Choroid plexus epithelial cell (primary cell): ENCODE measurements around the gene USP54.

Source experiments
- DNase-seq: peaks from one replicate; pipeline ENCODE4 v3.0.0-alpha.2; 2010; ENCODE audit warnings: low read depth
- H3K4me3 ChIP-seq: 2 replicates; pipeline ENCODE4 v1.5.1; 2011; ENCODE audit warnings: low read depth, mild to moderate bottlenecking, control low read depth, low read length, moderate library complexity
- TF ChIP-seq, protein P1 (sequence below): conservative IDR thresholded peaks from 2 replicates; pipeline ENCODE4 v1.5.1; 2011; ENCODE audit warnings: low read depth, mild to moderate bottlenecking, control low read depth, inconsistent platforms, low read length, moderate library complexity

The USP54 gene

DNA sequence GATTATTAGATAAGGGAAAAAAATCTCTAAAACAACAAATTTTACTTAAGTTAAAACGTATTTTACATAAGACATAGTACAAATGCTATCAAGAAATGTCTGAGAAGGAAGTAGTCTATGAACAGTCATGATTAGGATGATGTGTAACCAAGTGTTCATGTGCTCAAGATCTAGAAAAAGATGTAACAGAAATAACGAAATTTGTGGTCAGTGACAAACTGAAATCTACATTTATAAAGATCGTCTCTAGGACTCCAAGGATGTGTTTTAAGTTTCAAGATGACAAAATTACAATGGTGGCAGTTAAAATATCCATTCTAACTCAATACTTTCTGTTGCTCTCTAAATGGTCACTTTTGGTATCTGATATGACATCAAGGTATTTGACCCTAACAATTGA lies 112.5 kb downstream of the USP54 start:
- TF ChIP-seq, protein P1, sequence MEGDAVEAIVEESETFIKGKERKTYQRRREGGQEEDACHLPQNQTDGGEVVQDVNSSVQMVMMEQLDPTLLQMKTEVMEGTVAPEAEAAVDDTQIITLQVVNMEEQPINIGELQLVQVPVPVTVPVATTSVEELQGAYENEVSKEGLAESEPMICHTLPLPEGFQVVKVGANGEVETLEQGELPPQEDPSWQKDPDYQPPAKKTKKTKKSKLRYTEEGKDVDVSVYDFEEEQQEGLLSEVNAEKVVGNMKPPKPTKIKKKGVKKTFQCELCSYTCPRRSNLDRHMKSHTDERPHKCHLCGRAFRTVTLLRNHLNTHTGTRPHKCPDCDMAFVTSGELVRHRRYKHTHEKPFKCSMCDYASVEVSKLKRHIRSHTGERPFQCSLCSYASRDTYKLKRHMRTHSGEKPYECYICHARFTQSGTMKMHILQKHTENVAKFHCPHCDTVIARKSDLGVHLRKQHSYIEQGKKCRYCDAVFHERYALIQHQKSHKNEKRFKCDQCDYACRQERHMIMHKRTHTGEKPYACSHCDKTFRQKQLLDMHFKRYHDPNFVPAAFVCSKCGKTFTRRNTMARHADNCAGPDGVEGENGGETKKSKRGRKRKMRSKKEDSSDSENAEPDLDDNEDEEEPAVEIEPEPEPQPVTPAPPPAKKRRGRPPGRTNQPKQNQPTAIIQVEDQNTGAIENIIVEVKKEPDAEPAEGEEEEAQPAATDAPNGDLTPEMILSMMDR: no peak
- no peak overlapping the region for H3K4me3 ChIP-seq
- DNase-seq: no peak

DNA sequence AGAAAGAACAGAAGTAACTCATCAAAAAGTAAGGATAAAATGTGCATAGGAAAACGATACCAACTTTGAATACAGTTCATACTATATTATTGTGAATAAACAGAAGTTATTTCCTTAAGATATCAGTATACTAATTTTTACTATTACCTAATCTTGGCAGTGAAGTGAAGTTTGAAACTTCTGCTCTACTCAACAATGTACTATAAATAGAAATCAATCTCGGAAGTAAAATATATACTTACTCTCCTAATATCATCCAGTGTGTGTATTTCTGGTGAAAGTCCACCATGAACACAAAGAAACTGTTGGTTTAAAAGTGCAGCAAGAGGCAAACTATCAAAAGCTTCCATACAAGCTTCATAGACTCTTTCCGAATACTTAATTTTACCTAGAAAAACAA lies 119.9 kb downstream of the USP54 start:
- no peak for DNase-seq
- no peak overlapping the region for H3K4me3 ChIP-seq
- TF ChIP-seq, protein P1: no peak

DNA sequence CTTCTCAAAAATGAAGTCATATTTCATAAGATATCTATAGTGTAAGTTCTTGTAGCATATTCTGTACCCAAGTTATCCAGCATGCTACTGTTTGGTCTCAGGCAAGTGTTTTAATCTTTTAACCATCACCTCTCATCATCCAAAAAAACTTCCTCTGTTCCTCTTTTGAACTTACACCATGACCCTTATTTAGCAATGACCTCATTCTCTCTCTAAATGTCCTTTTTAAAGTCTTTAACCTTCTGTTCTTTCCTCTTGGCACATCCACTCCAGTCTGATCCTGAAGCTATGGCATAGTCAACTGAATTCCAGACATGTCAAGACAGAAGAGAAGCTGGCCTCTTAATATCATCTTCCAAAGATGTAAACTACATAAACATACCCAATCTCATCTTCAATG lies 121.6 kb downstream of the USP54 start:
- TF ChIP-seq, protein P1: no peak
- DNase-seq: no peak
- H3K4me3 ChIP-seq: no peak overlapping the region

DNA sequence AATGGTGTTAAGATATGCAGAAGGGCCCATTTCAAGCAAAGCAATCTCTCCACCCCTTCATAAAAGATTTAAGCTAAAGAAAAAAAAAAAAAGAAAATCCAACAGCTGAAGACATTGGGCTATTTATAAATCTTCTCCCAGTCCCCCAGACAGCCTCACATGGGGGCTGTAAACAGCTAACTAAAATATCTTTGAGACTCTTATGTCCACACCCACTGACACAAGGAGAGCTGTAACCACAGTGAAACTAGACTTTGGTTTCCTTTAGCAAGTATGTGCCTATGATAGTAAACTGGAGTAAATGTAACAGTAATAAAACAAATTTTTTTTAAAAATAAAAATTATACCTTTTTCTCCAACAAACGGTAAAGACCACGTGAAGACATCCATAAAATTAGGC lies 123.9 kb downstream of the USP54 start:
- TF ChIP-seq, protein P1: no peak
- H3K4me3 ChIP-seq: no peak overlapping the region
- DNase-seq: no peak

DNA sequence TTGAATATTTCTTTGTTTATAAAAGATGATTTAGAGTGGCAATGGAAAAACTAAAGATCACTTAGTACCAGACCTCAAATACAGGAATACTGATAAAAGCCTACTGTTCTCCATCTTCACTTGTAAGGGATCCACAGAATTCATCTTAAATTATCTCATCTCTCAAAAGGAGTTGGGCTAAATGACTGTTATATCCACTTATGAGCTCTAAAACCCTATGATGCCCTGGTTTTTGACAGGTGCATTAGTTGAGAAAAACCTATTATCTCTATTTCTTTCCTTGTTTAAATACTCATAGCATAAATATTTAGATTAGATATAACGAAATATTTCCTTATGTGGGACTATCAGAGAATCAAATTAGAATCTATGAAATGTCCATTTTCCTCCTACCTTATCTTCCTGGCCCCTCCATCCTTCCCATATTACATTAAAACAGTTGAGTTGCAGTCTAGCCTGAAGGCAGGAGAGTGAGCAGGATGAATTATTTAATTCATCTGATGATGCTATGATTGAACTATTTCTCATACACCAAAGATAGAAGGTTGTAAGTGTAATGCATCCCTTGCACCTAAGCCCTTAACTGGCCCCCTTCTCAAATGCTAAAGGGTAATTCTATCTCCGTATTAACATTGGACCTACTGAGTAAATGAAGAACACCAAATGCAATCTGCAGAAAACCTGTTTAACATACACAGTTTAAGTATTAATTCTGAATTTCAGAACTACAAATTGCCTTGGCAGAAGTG lies 125.0 kb downstream of the USP54 start:
- TF ChIP-seq, protein P1: no peak
- H3K4me3 ChIP-seq: no peak overlapping the region
- no peak for DNase-seq

DNA sequence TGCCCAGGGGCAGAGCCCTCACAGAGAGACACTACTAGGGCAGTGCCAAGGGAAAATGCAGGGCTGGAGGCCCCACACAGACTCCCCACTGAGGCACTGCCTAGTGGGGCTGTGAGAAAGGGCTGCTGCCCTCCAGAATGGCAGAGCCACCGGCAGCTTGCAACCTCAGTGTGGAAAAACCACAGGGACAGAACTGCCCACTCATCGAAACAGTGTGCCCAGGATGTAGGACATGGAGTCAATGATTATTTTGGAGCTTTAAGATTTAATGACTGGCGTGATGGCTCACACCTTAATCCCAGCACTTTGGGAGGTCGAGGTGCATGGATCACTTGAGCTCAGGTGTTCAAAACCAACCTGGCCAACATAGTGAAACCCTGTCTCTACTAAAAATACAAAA lies 130.2 kb downstream of the USP54 start:
- TF ChIP-seq, protein P1: no peak
- H3K4me3 ChIP-seq: no peak overlapping the region
- DNase-seq: no peak

DNA sequence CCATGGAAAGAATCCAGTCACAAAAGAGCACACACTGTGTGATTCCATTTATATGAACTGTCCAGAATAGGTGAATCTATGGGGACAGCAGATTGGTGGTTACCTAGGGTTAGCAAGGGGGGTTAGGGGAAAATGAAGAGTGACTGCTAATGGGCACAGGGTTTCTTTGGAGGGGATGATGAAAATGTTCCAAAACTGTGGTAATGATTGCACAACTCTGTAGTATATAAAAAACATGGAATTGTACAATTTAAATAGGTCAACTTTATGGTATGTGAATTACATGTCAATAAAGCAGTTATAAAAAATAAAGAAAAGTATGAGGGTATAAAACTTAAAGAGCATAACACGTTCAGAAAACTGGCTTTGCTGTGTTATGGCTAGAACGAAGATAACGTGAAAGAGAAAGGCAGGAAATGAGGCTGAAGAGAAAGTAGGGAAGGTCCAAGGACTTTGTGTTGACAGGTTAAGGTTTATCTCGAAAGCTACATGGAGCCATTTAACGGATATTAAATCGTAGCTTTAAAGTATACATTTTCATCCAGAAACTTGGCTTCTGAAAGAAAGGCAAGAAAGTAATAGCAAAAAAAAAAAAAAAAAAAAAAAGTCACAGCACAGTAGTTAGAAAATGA lies 131.3 kb downstream of the USP54 start:
- TF ChIP-seq, protein P1: no peak
- H3K4me3 ChIP-seq: no peak overlapping the region
- DNase-seq: peak; percentile 15
